Psoas muscle (tissue), 8 donors: ENCODE results near the gene SYF2. TPM values are rescaled to one million over a fixed set of nuclear protein-coding genes. Genes with fewer than 3 reads are reported as not detected.

Source experiments
- ATAC-seq, 4 donors: fragments of 200-7000 bp; cut with Tn5 transposase; one replicate each; pipeline ENCODE4 v1.9.1; 2020; ENCODE audit warnings: moderate library complexity in 3 of 4, mild to moderate bottlenecking in 2 of 4
- DNase-seq, 2 donors: peaks; one replicate each; pipeline ENCODE4 v3.0.0-alpha.2; 2020
- H3K27ac ChIP-seq: fragments of 200-600 bp; one replicate; pipeline ENCODE4 v1.8.0; 2022
- H3K27me3 ChIP-seq, 3 donors: fragments of 200-600 bp in 1 of 3; one replicate each; pipeline versions ENCODE4 v1.6.1 to v1.8.0; 2013 to 2022; ENCODE audit warnings: low read length in 2 of 3, mild to moderate bottlenecking in 2 of 3, moderate library complexity in 1 of 3; ENCODE audit not compliant: insufficient read depth in 3 of 3
- H3K36me3 ChIP-seq, 2 donors: fragments of 200-600 bp in 1 of 2; one replicate each; pipeline versions ENCODE4 v1.6.1 to v1.8.0; 2013 to 2022; ENCODE audit warnings: low read depth in 1 of 2, mild to moderate bottlenecking in 1 of 2, moderate library complexity in 1 of 2; ENCODE audit not compliant: insufficient read depth in 1 of 2
- H3K4me1 ChIP-seq: fragments of 200-600 bp; one replicate; pipeline ENCODE4 v1.8.0; 2022
- H3K4me3 ChIP-seq: fragments of 200-600 bp; one replicate; pipeline ENCODE4 v1.8.0; 2022; ENCODE audit warnings: mild to moderate bottlenecking
- H3K9me3 ChIP-seq: fragments of 200-600 bp; one replicate; pipeline ENCODE4 v1.8.0; 2022
- CTCF ChIP-seq: fragments of 200-600 bp; IDR thresholded peaks from one replicate; pipeline ENCODE4 v1.8.0; 2022; ENCODE audit warnings: antibody characterized with exemption
- WGBS, 3 donors: extraction: QIAGEN DNeasy Blood & Tissue Kit; methylation state at CpG; one replicate each; pipeline versions ENCODE4 v1.1.6 to v1.1.7; 2013; 5-methylcytosine and 5-hydroxymethylcytosine counted together
- intact Hi-C, 2 donors: fragments of 100-400 bp; cut with DNase I; formaldehyde crosslinking; loops; one replicate each; pipeline versions ENCODE4 v1.11.0 to v1.14.2; 2022
- polyA plus RNA-seq, 3 donors: library from polyadenylated mRNA; stranded (reverse); fragments of 200-250 nt; gene quantifications; one replicate each; pipeline ENCODE4 v1.2.3, GENCODE V29; 2013
- total RNA-seq, 4 donors: library from RNA; stranded (reverse); fragmentation: NEBNext Ultra II Directional in 2 of 4; extraction: Animal tissue kit (Norgen Biotek cat#: 25700) in 2 of 4; gene quantifications; one replicate each; pipeline versions ENCODE4 v1.2.1 to v1.2.4, GENCODE V29; 2021 to 2023
- donor health status: healthy with polysubstance abuse.
- donor health status: DM: no; HTN: no; CAD: no; lungs with moderate emphysema.
- donor health status: Bipolar disorder and iron deficiency.
- donor health status: healthy.
- donor health status: DM: yes; HTN: yes; CAD: no.
- donor health status: DM: no; HTN: no; CAD: no.
- donor health status: DM: no; HTN: no; CAD: no.
- donor health status: DM: yes; HTN: yes; CAD: no.

SYF2 gene
- total and polyA plus RNA-seq, 7 donors: 23.9 to 92.9 (median 44.5) TPM

GRCh38 chr1:25255706-25256577 is 23.6 kb upstream of the SYF2 start:
- H3K4me3 ChIP-seq: no peak overlapping the region
- H3K27me3 ChIP-seq: no peaks in the 10 kb centered on the region
- no peaks in the 10 kb centered on the region for H3K9me3 ChIP-seq
- H3K4me1 ChIP-seq: peaks cover 23% of the 10 kb centered on the region
- DNase-seq: no peak
- no peak for TF ChIP-seq CTCF
- ATAC-seq: peak in 1 of 4 donors; percentile 21
- intact Hi-C loops: no loop called here
- H3K27ac ChIP-seq: no peak overlapping the region
- WGBS, 3 donors: 71 to 86% (median 78%) methylated on average over 18 of the region's 18 CpGs
- peaks cover 0 to 6% of the 10 kb centered on the region in 2 donors for H3K36me3 ChIP-seq

- Histone ChIP-seq H3K27me3 (no peaks in the 10 kb centered on the region), H3K27ac (no peak overlapping the region), H3K9me3 (no peaks in the 10 kb centered on the region), H3K36me3 (peaks cover 0 to 6% of the 10 kb centered on the region in 2 donors), H3K4me3 (no peak overlapping the region), H3K4me1 (peaks cover 15% of the 10 kb centered on the region)
- ATAC-seq (no peak), DNase-seq (no peak)
- WGBS, 3 donors: 85 to 96% (median 86%) methylated on average over 2 of the region's 2 CpGs
- intact Hi-C loops: no loop called here
- TF ChIP-seq CTCF: no peak
These were observed 21.6 kb upstream of the SYF2 start for GRCh38 chr1:25253911-25254310.

GRCh38 chr1:25247829-25248754 is 15.8 kb upstream of the SYF2 start:
- Histone ChIP-seq H3K4me1 (peaks cover 30% of the 10 kb centered on the region), H3K36me3 (peaks cover 8 to 30% of the 10 kb centered on the region in 2 donors), H3K4me3 (peak overlapping the region; percentile 87), H3K9me3 (no peaks in the 10 kb centered on the region), H3K27ac (peak overlapping the region; percentile 99), H3K27me3 (no peaks in the 10 kb centered on the region)
- TF ChIP-seq CTCF: no peak
- intact Hi-C loops: loop anchor here in 1 of 2 donors (5.0 to 10.0 kb wide), 2 partner anchors 94 to 557 kb away; partner anchors contain the start of gene SELENON
- ATAC-seq: no peak
- 23 to 26% (median 25%) methylated on average over 25 to 30 of the region's 30 CpGs for WGBS, 3 donors
- no peak for DNase-seq

GRCh38 chr1:25247024-25247828 is 14.9 kb upstream of the SYF2 start, which contains the start of gene RSRP1:
RSRP1 (minus strand) TSS chr1:25247454; CDS start chr1:25246963, 491 bp downstream.
- 0% methylated on average over 73 to 79 of the region's 79 CpGs for WGBS, 3 donors
- intact Hi-C loops: loop anchor here in 1 of 2 donors (5.0 to 10.0 kb wide), 2 partner anchors 95 to 558 kb away; partner anchors contain the start of gene SELENON

More at GRCh38 chr1:25247024-25247828, 14.9 kb upstream of the SYF2 start, which contains the start of gene RSRP1:
- peak; percentile 100 for DNase-seq
- Histone ChIP-seq H3K4me1 (peaks cover 30% of the 10 kb centered on the region), H3K4me3 (peak within 1 kb of the TSS; percentile 87), H3K27ac (peak within 1 kb of the TSS; percentile 99), H3K9me3 (no peaks in the 10 kb centered on the region), H3K27me3 (no peaks in the 10 kb centered on the region), H3K36me3 (peaks cover 8 to 39% of the 10 kb centered on the region in 2 donors)
- TF ChIP-seq CTCF: no peak
- peak; percentile 91 to 94 (median 92) for ATAC-seq
